Upper lobe of right lung (tissue), 1 donor: ENCODE data around the gene HACD2. TPM values are rescaled to one million over a fixed set of nuclear protein-coding genes. Genes with fewer than 3 reads are reported as not detected.

ENCODE experiments used
- ATAC-seq: fragments of 200-7000 bp; cut with Tn5 transposase; one replicate; pipeline ENCODE4 v1.9.1; 2020; ENCODE audit warnings: mild to moderate bottlenecking, moderate library complexity
- DNase-seq: peaks from one replicate; pipeline ENCODE4 v3.0.0-alpha.2; 2020
- H3K27ac ChIP-seq: fragments of 200-600 bp; one replicate; pipeline ENCODE4 v1.8.0; 2022
- H3K27me3 ChIP-seq: fragments of 200-600 bp; one replicate; pipeline ENCODE4 v1.8.0; 2022; ENCODE audit warnings: mild to moderate bottlenecking
- H3K36me3 ChIP-seq: fragments of 200-600 bp; one replicate; pipeline ENCODE4 v1.8.0; 2022
- H3K4me1 ChIP-seq: fragments of 200-600 bp; one replicate; pipeline ENCODE4 v1.8.0; 2022
- H3K4me3 ChIP-seq: fragments of 200-600 bp; one replicate; pipeline ENCODE4 v1.8.0; 2022; ENCODE audit warnings: mild to moderate bottlenecking
- H3K9me3 ChIP-seq: fragments of 200-600 bp; one replicate; pipeline ENCODE4 v1.8.0; 2022
- CTCF ChIP-seq: fragments of 200-600 bp; IDR thresholded peaks from one replicate; pipeline ENCODE4 v1.8.0; 2022; ENCODE audit warnings: antibody characterized with exemption
- intact Hi-C: fragments of 100-400 bp; cut with DNase I; formaldehyde crosslinking; loops from one replicate; pipeline ENCODE4 v1.11.0; 2022
- total RNA-seq: library from RNA; stranded (reverse); fragmentation: NEBNext Ultra II Directional; extraction: Animal tissue kit (Norgen Biotek cat#: 25700); gene quantifications from one replicate; pipeline ENCODE4 v1.2.1, GENCODE V29; 2021
- donor health status: DM: no; HTN: yes; CAD: no; lungs with severe emphysema.

Gene HACD2
- total RNA-seq, 1 donor from 2014 or later = 47.2 TPM

- DNase-seq (no peak), ATAC-seq (no peak)
- no peak overlapping the region for H3K27ac ChIP-seq
- no peaks in the 10 kb centered on the region for H3K4me1 ChIP-seq
- H3K9me3 ChIP-seq = no peaks in the 10 kb centered on the region
- no peaks in the 10 kb centered on the region for H3K27me3 ChIP-seq
- H3K4me3 ChIP-seq = no peak overlapping the region
- H3K36me3 ChIP-seq = no peaks in the 10 kb centered on the region
- no peak for TF ChIP-seq CTCF
- intact Hi-C loops = no loop called here
Measured at GRCh38 chr3:123535580-123535979, 49.3 kb downstream of the HACD2 start.

GRCh38 chr3:123534264-123534663 lies 50.6 kb downstream of the HACD2 start:
- Histone ChIP-seq H3K27me3 (no peaks in the 10 kb centered on the region), H3K27ac (no peak overlapping the region), H3K36me3 (no peaks in the 10 kb centered on the region), H3K4me3 (no peak overlapping the region), H3K4me1 (no peaks in the 10 kb centered on the region), H3K9me3 (no peaks in the 10 kb centered on the region)
- ATAC-seq (no peak), DNase-seq (no peak)
- intact Hi-C loops = no loop called here
- no peak for TF ChIP-seq CTCF

GRCh38 chr3:123533554-123534159 lies 51.2 kb downstream of the HACD2 start:
- intact Hi-C loops = no loop called here
- Histone ChIP-seq H3K9me3 (no peaks in the 10 kb centered on the region), H3K4me1 (no peaks in the 10 kb centered on the region), H3K36me3 (no peaks in the 10 kb centered on the region), H3K4me3 (no peak overlapping the region), H3K27me3 (no peaks in the 10 kb centered on the region), H3K27ac (no peak overlapping the region)
- ATAC-seq (no peak), DNase-seq (no peak)
- TF ChIP-seq CTCF = no peak

GRCh38 chr3:123528130-123528529 lies 56.7 kb downstream of the HACD2 start:
- Histone ChIP-seq H3K27ac (no peak overlapping the region), H3K4me1 (no peaks in the 10 kb centered on the region)
- intact Hi-C loops = no loop called here

GRCh38 chr3:123527046-123527445 lies 57.8 kb downstream of the HACD2 start:
- no peak for TF ChIP-seq CTCF
- Histone ChIP-seq H3K27ac (no peak overlapping the region), H3K27me3 (no peaks in the 10 kb centered on the region), H3K4me3 (no peak overlapping the region), H3K9me3 (no peaks in the 10 kb centered on the region), H3K4me1 (peaks cover under 1% of the 10 kb centered on the region), H3K36me3 (peaks cover 29% of the 10 kb centered on the region)
- ATAC-seq = no peak
- no peak for DNase-seq
- intact Hi-C loops = no loop called here

More at GRCh38 chr3:123528130-123528529, 56.7 kb downstream of the HACD2 start:
- Histone ChIP-seq H3K36me3 (peaks cover 29% of the 10 kb centered on the region), H3K27me3 (no peaks in the 10 kb centered on the region), H3K4me3 (no peak overlapping the region), H3K9me3 (no peaks in the 10 kb centered on the region)
- no peak for ATAC-seq
- TF ChIP-seq CTCF = no peak
- DNase-seq = no peak

- DNase-seq (no peak), ATAC-seq (no peak)
- Histone ChIP-seq H3K27ac (no peak overlapping the region), H3K36me3 (peaks cover 29% of the 10 kb centered on the region), H3K4me1 (peaks cover 6% of the 10 kb centered on the region), H3K9me3 (no peaks in the 10 kb centered on the region), H3K4me3 (no peak overlapping the region), H3K27me3 (no peaks in the 10 kb centered on the region)
- intact Hi-C loops = no loop called here
- no peak for TF ChIP-seq CTCF
Measured at GRCh38 chr3:123526474-123526873, 58.4 kb downstream of the HACD2 start.
